ENCODE results near the gene NKAPL. TPM values are rescaled to one million over a fixed set of nuclear protein-coding genes. Genes with fewer than 3 reads are reported as not detected.

NKAPL gene
- polyA plus RNA-seq, 1 donor from 2014 or later = not detected

- Histone ChIP-seq H3K79me2 (replicated peaks; ENCODE audit: insufficient read depth, low read length) (peaks cover 13% of the 10 kb centered on the region), H4K20me1 (ENCODE audit: insufficient read depth) (no peaks in the 10 kb centered on the region), H3K9ac (ENCODE audit: low read length) (peak overlapping the region; percentile 82), H3K4me3 (ENCODE audit: low read length) (peak overlapping the region; percentile 86), H3K9me3 (ENCODE audit: low read length) (no peaks in the 10 kb centered on the region), H3K27ac (ENCODE audit: low read length) (no peak overlapping the region), H3F3A (ENCODE audit: insufficient read depth, low read length, poor library complexity, severe bottlenecking) (no peaks in the 10 kb centered on the region), H3K27me3 (ENCODE audit: insufficient read depth, low read depth, low read length) (no peaks in the 10 kb centered on the region), H3K36me3 (ENCODE audit: insufficient read depth, low read length) (no peaks in the 10 kb centered on the region), H2AFZ (ENCODE audit: low read depth, low read length) (no peak overlapping the region), H3K9me2 (ENCODE audit: insufficient read depth, low read length) (no peaks in the 10 kb centered on the region), H3K4me2 (ENCODE audit: low read length) (peak overlapping the region; percentile 90)
- TF ChIP-seq POLR2AphosphoS5 (IDR thresholded peaks at IDR 0.05) (no peak), TAF1 (IDR thresholded peaks at IDR 0.05; ENCODE audit: low read depth) (no peak), SMC3 (conservative IDR thresholded peaks at IDR 0.05; ENCODE audit: poor library complexity) (no peak)
Observed at GRCh38 chr6:28250747-28251146, 8.3 kb upstream of the NKAPL start.

- TF ChIP-seq EZH2 (IDR thresholded peaks at IDR 0.05; ENCODE audit: borderline replicate concordance, insufficient read depth, low read length, poor library complexity, severe bottlenecking) (no peak), POLR2AphosphoS5 (IDR thresholded peaks at IDR 0.05) (no peak), MXI1 (conservative IDR thresholded peaks at IDR 0.05; ENCODE audit: poor library complexity, severe bottlenecking) (no peak)
- TF ChIP-seq, protein P1, sequence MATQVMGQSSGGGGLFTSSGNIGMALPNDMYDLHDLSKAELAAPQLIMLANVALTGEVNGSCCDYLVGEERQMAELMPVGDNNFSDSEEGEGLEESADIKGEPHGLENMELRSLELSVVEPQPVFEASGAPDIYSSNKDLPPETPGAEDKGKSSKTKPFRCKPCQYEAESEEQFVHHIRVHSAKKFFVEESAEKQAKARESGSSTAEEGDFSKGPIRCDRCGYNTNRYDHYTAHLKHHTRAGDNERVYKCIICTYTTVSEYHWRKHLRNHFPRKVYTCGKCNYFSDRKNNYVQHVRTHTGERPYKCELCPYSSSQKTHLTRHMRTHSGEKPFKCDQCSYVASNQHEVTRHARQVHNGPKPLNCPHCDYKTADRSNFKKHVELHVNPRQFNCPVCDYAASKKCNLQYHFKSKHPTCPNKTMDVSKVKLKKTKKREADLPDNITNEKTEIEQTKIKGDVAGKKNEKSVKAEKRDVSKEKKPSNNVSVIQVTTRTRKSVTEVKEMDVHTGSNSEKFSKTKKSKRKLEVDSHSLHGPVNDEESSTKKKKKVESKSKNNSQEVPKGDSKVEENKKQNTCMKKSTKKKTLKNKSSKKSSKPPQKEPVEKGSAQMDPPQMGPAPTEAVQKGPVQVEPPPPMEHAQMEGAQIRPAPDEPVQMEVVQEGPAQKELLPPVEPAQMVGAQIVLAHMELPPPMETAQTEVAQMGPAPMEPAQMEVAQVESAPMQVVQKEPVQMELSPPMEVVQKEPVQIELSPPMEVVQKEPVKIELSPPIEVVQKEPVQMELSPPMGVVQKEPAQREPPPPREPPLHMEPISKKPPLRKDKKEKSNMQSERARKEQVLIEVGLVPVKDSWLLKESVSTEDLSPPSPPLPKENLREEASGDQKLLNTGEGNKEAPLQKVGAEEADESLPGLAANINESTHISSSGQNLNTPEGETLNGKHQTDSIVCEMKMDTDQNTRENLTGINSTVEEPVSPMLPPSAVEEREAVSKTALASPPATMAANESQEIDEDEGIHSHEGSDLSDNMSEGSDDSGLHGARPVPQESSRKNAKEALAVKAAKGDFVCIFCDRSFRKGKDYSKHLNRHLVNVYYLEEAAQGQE (IDR thresholded peaks at IDR 0.05; ENCODE audit: borderline replicate concordance) = no peak
- Histone ChIP-seq H4K20me1 (ENCODE audit: insufficient read depth) (no peaks in the 10 kb centered on the region), H3K36me3 (ENCODE audit: insufficient read depth, low read length) (no peaks in the 10 kb centered on the region), H3K27me3 (ENCODE audit: insufficient read depth, low read depth, low read length) (no peaks in the 10 kb centered on the region), H3F3A (ENCODE audit: insufficient read depth, low read length, poor library complexity, severe bottlenecking) (no peaks in the 10 kb centered on the region), H3K9me3 (ENCODE audit: low read length) (no peaks in the 10 kb centered on the region), H3K9ac (ENCODE audit: low read length) (peak overlapping the region; percentile 82), H3K4me2 (ENCODE audit: low read length) (peak overlapping the region; percentile 86), H3K79me2 (replicated peaks; ENCODE audit: insufficient read depth, low read length) (peaks cover 13% of the 10 kb centered on the region), H3K9me2 (ENCODE audit: insufficient read depth, low read length) (no peaks in the 10 kb centered on the region), H2AFZ (ENCODE audit: low read depth, low read length) (peak overlapping the region; percentile 71), H3K4me3 (ENCODE audit: low read length) (peak overlapping the region; percentile 86), H3K27ac (ENCODE audit: low read length) (peak overlapping the region; percentile 75)
Observed at GRCh38 chr6:28251661-28252008, 7.5 kb upstream of the NKAPL start.

DNA sequence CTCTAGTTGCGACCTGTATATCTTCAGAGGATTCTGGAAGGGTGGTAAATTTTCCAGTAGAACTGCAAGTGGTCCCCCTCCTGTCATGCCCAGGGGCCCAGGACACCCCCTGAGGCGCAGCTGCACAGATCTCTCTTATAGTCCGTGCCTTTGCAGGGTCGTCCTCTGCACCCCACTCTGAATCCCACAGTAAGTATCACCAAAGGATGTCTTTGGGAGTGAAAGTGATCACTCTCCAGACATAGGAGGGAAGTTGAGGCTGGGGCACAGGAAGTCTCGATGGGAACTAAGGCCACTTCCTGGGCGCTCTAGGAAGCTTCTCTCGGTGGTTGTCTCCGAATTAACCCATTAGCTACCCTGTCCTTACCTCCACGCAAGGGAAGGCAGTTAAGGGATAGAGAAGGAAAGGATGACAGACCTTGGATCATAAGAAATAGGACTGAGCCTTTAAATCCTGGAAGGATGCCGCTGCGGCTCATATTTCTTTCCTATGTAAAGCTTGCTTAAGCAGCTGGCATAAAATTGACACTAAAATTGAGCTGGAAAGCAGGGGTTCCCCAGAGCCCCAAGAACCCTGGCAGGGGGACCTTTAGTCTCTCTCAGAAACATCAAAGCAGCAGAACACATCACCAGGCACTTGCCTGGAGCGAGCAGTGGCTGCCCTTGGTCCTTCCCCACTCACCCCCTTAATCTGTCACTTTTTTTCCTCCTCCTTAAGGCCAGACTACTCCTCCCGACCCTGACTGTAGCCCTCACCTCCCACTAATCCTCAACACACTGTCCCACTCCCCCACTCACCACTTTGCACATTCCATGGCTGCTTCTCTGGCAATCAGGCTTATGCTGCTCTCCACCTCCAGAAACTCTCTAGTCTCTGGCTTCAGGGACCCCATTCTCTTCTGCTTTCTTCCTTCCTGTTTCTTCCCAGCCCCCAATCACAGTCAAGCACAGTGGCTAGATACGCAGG lies 6.8 kb upstream of the NKAPL start, which contains the start of gene ZKSCAN4:
TSS of gene ZKSCAN4 (minus strand) at position 261 of the 967 bp plus-strand sequence. CDS start 289 bp downstream, outside the sequence.
- H2AFZ ChIP-seq (ENCODE audit: low read depth, low read length) = peak within 1 kb of the TSS; percentile 78
- peak within 1 kb of the TSS; percentile 82 for H3K9ac ChIP-seq (ENCODE audit: low read length)
- H3K27me3 ChIP-seq (ENCODE audit: insufficient read depth, low read depth, low read length) = no peaks in the 10 kb centered on the region
- H3K4me2 ChIP-seq (ENCODE audit: low read length) = peak within 1 kb of the TSS; percentile 90
- no peaks in the 10 kb centered on the region for H3K36me3 ChIP-seq (ENCODE audit: insufficient read depth, low read length)
- H3K9me3 ChIP-seq (ENCODE audit: low read length) = no peaks in the 10 kb centered on the region
- no peaks in the 10 kb centered on the region for H4K20me1 ChIP-seq (ENCODE audit: insufficient read depth)
- peaks cover 13% of the 10 kb centered on the region for H3K79me2 ChIP-seq (replicated peaks; ENCODE audit: insufficient read depth, low read length)
- H3K9me2 ChIP-seq (ENCODE audit: insufficient read depth, low read length) = no peaks in the 10 kb centered on the region
- TF ChIP-seq SMC3 (conservative IDR thresholded peaks at IDR 0.05; ENCODE audit: poor library complexity) (peak; percentile 51), RAD21 (conservative IDR thresholded peaks at IDR 0.05) (peak; percentile 45), MXI1 (conservative IDR thresholded peaks at IDR 0.05; ENCODE audit: poor library complexity, severe bottlenecking) (peak; percentile 69), POLR2AphosphoS5 (IDR thresholded peaks at IDR 0.05) (peak; percentile 82), TAF1 (IDR thresholded peaks at IDR 0.05; ENCODE audit: low read depth) (peak; percentile 36), EZH2 (IDR thresholded peaks at IDR 0.05; ENCODE audit: borderline replicate concordance, insufficient read depth, low read length, poor library complexity, severe bottlenecking) (no peak)
- peak within 1 kb of the TSS; percentile 86 for H3K4me3 ChIP-seq (ENCODE audit: low read length)
- H3F3A ChIP-seq (ENCODE audit: insufficient read depth, low read length, poor library complexity, severe bottlenecking) = no peaks in the 10 kb centered on the region
- peak within 1 kb of the TSS; percentile 75 for H3K27ac ChIP-seq (ENCODE audit: low read length)
